ENCODE data around the gene NEK6.

DNA sequence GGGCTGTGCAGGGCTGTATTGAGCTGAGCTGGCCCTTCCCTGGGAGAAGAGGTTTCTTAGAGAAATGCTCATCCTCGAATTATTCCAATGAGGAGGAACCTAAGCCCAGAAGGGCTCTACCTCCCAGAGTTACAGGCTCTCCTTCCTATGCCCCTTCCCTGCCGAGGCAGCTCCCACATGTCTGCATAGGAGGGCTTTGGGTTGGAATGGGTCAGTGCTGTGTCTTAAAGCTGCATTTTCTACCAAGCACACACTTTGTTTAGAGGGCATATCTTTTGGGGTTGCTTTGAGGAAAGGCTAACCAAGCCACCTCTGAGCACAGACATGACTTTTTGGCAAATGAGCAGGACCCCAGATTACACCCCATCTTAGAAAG is 9.1 kb downstream of the NEK6 start:
- TF ChIP-seq, protein P1, sequence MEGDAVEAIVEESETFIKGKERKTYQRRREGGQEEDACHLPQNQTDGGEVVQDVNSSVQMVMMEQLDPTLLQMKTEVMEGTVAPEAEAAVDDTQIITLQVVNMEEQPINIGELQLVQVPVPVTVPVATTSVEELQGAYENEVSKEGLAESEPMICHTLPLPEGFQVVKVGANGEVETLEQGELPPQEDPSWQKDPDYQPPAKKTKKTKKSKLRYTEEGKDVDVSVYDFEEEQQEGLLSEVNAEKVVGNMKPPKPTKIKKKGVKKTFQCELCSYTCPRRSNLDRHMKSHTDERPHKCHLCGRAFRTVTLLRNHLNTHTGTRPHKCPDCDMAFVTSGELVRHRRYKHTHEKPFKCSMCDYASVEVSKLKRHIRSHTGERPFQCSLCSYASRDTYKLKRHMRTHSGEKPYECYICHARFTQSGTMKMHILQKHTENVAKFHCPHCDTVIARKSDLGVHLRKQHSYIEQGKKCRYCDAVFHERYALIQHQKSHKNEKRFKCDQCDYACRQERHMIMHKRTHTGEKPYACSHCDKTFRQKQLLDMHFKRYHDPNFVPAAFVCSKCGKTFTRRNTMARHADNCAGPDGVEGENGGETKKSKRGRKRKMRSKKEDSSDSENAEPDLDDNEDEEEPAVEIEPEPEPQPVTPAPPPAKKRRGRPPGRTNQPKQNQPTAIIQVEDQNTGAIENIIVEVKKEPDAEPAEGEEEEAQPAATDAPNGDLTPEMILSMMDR (IDR thresholded peaks at IDR 0.05 in 2 of 3, conservative IDR thresholded peaks at IDR 0.05 in 1 of 3; ENCODE audit: insufficient read depth in 2 of 3, low read depth in 1 of 3, low read length in 3 of 3), result no peak
- TF ChIP-seq EP400 (IDR thresholded peaks at IDR 0.05) (no peak), HDAC6 (IDR thresholded peaks at IDR 0.05; ENCODE audit: low read depth, low read length) (no peak), CEBPB (tag; IDR thresholded peaks at IDR 0.05) (no peak), FUS (optimal IDR thresholded peaks at IDR 0.05; ENCODE audit: low read depth, low read length) (no peak)

All from K562 (cell line).